Measurements from ENCODE around the gene ZSCAN16. TPM values are rescaled to one million over a fixed set of nuclear protein-coding genes. Genes with fewer than 3 reads are reported as not detected.

Gene ZSCAN16
- total RNA-seq, 4 donors from 2014 or later = 4.0 to 4.6 (median 4.6) TPM

GRCh38 chr6:28176373-28176772, 52.0 kb downstream of the ZSCAN16 start:
- no peak for TF ChIP-seq CTCF (IDR thresholded peaks at IDR 0.05; ENCODE audit: low read depth)

Other genes starting within 250 kb of the ZSCAN16 start
- gene OR2B2, start 212.2 kb upstream of the ZSCAN16 start, total RNA-seq = not detected
- gene OR2B6, start 167.4 kb upstream of the ZSCAN16 start, total RNA-seq = not detected
- under 1 TPM in 3 of 4 donors, not detected in 1; 0.38 to 0.88 (median 0.68) TPM for gene ZNF165, start 44.0 kb upstream of the ZSCAN16 start, total RNA-seq
- gene ZKSCAN8, start 17.3 kb downstream of the ZSCAN16 start, total RNA-seq = 10 to 100 TPM; 19.7 to 24.1 (median 21.5) TPM
- 10 to 100 TPM in 3 of 4 donors, 1 to 10 TPM in 1; 8.2 to 16.2 (median 13.5) TPM for gene ZSCAN9, start 100.7 kb downstream of the ZSCAN16 start, total RNA-seq
- 1 to 10 TPM; 1.3 to 6.6 (median 5.3) TPM for gene ZKSCAN4, start 127.7 kb downstream of the ZSCAN16 start, total RNA-seq
- gene NKAPL, start 134.7 kb downstream of the ZSCAN16 start, total RNA-seq = 1 to 10 TPM; 1.5 to 4.5 (median 1.9) TPM
- 10 to 100 TPM; 14.7 to 27.5 (median 20.7) TPM for gene ZSCAN26, start 142.5 kb downstream of the ZSCAN16 start, total RNA-seq
- 1 to 10 TPM; 2.1 to 5.3 (median 3.7) TPM for gene PGBD1, start 157.0 kb downstream of the ZSCAN16 start, total RNA-seq
- gene ZSCAN31, start 211.5 kb downstream of the ZSCAN16 start, total RNA-seq = 1 to 10 TPM; 4.1 to 9.8 (median 4.6) TPM
- 1 to 10 TPM; 3.1 to 5.5 (median 4.8) TPM for gene ZKSCAN3, start 225.3 kb downstream of the ZSCAN16 start, total RNA-seq

Measured in subcutaneous adipose tissue (tissue), 4 donors.